HUES48 (cell line): ENCODE results near the gene PCSK4.

ENCODE experiments used
- H3K27ac ChIP-seq: one replicate; pipeline ENCODE4 v1.7.0; 2013; ENCODE audit warnings: low read depth, low read length, inconsistent platforms
- H3K27me3 ChIP-seq: 2 replicates; pipeline ENCODE4 v1.6.1; 2013; ENCODE audit warnings: mild to moderate bottlenecking, low read length; ENCODE audit not compliant: control insufficient read depth, insufficient read depth
- H3K36me3 ChIP-seq: 2 replicates; pipeline ENCODE4 v1.6.1; 2013; ENCODE audit warnings: low read length; ENCODE audit not compliant: control insufficient read depth, insufficient read depth
- H3K4me1 ChIP-seq: 2 replicates; pipeline ENCODE4 v1.6.1; 2013; ENCODE audit warnings: mild to moderate bottlenecking, low read length; ENCODE audit not compliant: control insufficient read depth, insufficient read depth
- H3K4me3 ChIP-seq: 2 replicates; pipeline ENCODE4 v1.5.1; 2013; ENCODE audit warnings: mild to moderate bottlenecking, low read depth, low read length
- H3K9ac ChIP-seq: 2 replicates; pipeline ENCODE4 v1.6.1; 2013; ENCODE audit warnings: mild to moderate bottlenecking, low read depth, low read length, moderate library complexity
- H3K9me3 ChIP-seq: 2 replicates; pipeline ENCODE4 v1.6.1; 2013; ENCODE audit warnings: low read length; ENCODE audit not compliant: control insufficient read depth, insufficient read depth

The PCSK4 gene

DNA sequence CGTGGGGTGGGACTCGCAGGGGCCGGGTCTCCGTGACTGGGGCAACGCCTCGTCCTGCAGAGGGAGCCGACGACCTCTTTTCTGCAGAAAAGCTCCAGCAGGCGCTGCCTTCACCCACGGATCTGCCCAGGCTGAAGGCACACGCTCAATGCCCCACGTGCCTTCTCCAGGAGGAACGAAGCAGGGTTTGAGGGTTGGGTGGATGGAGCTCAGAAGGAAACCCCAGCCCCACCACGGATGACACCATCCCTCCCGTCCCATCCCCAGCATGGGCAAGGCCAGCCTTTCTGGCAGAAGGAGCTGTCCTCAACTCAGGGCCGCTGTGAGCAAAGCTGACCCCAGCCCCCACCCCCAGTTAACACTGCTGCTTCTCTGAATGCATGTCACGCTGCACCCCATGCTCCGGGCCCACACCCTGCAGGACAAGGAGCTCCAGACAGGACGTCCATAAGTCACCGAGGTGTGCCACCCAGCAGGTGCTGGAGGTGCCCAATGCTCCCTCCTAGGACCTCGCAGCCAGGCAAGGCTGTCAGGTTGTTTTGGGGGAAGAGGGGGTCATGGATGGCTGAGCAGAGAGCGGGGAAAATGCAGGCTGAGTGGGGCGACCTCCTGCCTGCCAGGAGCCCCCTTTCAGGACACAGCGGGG is 18.5 kb downstream of the PCSK4 start:
- Histone ChIP-seq H3K27ac (no peak overlapping the region), H3K4me1 (peaks cover 8% of the 10 kb centered on the region), H3K9me3 (no peaks in the 10 kb centered on the region), H3K4me3 (no peak overlapping the region; the same call in 1 of the 2 replicates), H3K27me3 (peaks cover 66% of the 10 kb centered on the region), H3K9ac (no peak overlapping the region), H3K36me3 (peaks cover 10% of the 10 kb centered on the region; the same call in 1 of the 2 replicates)

- peaks cover 72% of the 10 kb centered on the region for H3K27me3 ChIP-seq
These were observed 19.1 kb downstream of the PCSK4 start for GRCh38 chr19:1471010-1471514.

DNA sequence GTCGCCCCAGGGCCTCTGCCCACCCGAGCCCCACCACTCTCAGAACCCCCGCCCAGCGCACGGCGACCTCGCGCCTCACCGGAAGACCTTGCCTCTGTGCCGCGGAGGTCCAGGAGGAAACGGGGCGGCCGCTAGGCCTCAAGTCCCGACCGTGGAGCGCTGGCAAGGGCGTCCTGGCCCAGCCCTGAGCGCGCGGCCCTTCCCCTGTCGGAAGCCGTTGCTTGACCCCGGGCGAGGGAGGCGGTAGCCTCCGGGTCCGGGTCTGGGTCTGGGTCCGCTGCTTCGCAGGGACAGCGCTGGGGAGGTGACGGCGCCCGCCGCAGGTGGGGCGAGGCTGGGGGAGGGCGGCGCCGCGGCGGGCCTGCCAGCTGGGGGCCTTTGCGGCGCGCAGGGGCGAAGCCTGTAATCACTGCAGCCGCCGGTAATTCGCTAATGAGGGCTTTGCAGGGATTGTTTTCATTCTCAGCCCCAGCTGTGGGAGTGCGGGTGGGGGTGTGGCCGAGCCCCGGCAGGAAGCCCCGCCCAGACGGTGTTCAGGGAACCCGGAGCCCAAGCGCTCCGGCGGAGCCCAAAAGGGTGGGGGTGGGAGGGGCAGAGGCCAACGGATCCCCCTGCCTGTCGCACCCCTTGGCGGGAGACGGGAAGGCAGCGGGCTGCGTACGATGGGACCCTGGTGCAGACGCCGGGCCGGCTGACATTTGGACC is 19.7 kb downstream of the PCSK4 start:
- no peaks in the 10 kb centered on the region for H3K9me3 ChIP-seq
- H3K36me3 ChIP-seq: peaks cover 5% of the 10 kb centered on the region; the same call in 1 of the 2 replicates
- H3K27ac ChIP-seq: no peak overlapping the region
- H3K27me3 ChIP-seq: peaks cover 78% of the 10 kb centered on the region
- no peak overlapping the region for H3K9ac ChIP-seq
- H3K4me1 ChIP-seq: peaks cover 8% of the 10 kb centered on the region
- peak overlapping the region; percentile 44 for H3K4me3 ChIP-seq

More at GRCh38 chr19:1471010-1471514, 19.1 kb downstream of the PCSK4 start:
- peaks cover 8% of the 10 kb centered on the region for H3K4me1 ChIP-seq
- peaks cover 5% of the 10 kb centered on the region; the same call in 1 of the 2 replicates for H3K36me3 ChIP-seq
- H3K9ac ChIP-seq: no peak overlapping the region
- H3K4me3 ChIP-seq: peak overlapping the region; percentile 44
- H3K27ac ChIP-seq: no peak overlapping the region
- no peaks in the 10 kb centered on the region for H3K9me3 ChIP-seq

DNA sequence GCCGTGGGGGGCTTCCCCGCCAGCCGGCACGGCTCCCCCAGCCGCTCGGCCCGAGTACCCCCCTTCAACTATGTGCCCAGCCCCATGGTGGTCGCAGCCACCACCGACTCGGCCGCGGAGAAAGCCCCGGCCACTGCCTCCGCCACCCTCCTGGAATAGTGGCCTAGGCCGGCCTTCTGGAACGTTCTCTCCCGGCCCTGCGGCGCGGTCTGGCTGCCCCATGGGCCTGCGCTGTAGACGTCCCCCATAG is 20.2 kb downstream of the PCSK4 start:
- Histone ChIP-seq H3K4me1 (peaks cover 8% of the 10 kb centered on the region), H3K36me3 (peaks cover 5% of the 10 kb centered on the region; the same call in 1 of the 2 replicates), H3K27me3 (peaks cover 83% of the 10 kb centered on the region), H3K4me3 (peak overlapping the region; percentile 44; the same call in 1 of the 2 replicates), H3K27ac (no peak overlapping the region), H3K9ac (no peak overlapping the region), H3K9me3 (no peaks in the 10 kb centered on the region)

DNA sequence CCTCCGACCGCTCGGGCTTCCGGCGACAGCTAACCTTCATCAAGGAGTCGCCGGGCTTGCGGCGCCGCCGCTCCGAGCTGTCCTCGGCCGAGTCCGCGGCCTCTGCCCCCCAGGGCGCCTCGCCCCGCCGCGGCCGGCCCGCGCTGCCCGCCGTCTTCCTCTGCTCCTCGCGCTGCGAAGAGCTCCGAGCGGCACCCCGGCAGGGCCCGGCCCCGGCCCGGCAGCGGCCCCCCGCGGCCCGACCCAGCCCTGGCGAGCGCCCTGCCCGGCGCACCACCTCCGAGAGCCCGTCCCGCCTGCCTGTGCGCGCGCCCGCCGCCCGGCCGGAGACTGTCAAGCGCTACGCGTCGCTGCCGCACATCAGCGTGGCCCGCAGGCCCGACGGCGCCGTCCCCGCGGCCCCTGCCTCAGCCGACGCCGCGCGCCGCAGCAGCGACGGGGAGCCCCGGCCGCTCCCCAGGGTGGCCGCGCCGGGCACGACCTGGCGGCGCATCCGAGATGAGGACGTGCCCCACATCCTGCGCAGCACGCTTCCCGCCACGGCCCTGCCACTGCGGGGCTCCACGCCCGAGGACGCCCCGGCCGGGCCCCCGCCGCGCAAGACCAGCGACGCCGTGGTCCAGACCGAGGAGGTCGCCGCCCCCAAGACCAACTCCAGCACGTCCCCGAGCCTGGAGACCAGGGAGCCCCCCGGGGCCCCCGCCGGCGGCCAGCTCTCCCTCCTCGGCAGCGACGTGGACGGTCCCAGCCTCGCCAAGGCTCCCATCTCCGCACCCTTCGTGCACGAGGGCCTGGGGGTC is 20.7 kb downstream of the PCSK4 start:
- Histone ChIP-seq H3K27me3 (peaks cover 88% of the 10 kb centered on the region), H3K4me1 (peaks cover 8% of the 10 kb centered on the region), H3K36me3 (peaks cover under 1% of the 10 kb centered on the region; the same call in 1 of the 2 replicates), H3K27ac (no peak overlapping the region), H3K4me3 (peak overlapping the region; percentile 26; the same call in 1 of the 2 replicates), H3K9ac (no peak overlapping the region), H3K9me3 (no peaks in the 10 kb centered on the region)

DNA sequence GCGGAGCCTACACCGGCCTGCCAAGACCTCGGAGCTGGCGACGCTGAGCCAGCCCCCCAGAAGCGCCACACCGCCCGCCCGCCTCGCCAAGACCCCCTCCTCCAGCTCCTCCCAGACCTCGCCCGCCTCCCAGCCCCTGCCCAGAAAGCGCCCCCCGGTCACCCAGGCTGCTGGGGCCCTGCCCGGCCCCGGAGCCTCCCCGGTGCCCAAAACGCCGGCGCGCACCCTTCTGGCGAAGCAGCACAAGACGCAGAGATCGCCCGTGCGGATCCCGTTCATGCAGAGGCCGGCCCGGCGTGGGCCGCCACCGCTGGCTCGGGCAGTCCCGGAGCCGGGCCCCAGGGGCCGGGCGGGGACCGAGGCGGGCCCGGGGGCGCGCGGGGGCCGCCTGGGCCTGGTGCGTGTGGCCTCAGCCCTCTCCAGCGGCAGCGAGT is 21.3 kb downstream of the PCSK4 start:
- Histone ChIP-seq H3K27me3 (peaks cover 91% of the 10 kb centered on the region), H3K4me3 (peak overlapping the region; percentile 26; the same call in 1 of the 2 replicates), H3K9me3 (no peaks in the 10 kb centered on the region), H3K4me1 (peaks cover 8% of the 10 kb centered on the region), H3K9ac (no peak overlapping the region), H3K27ac (no peak overlapping the region), H3K36me3 (no peaks in the 10 kb centered on the region)

DNA sequence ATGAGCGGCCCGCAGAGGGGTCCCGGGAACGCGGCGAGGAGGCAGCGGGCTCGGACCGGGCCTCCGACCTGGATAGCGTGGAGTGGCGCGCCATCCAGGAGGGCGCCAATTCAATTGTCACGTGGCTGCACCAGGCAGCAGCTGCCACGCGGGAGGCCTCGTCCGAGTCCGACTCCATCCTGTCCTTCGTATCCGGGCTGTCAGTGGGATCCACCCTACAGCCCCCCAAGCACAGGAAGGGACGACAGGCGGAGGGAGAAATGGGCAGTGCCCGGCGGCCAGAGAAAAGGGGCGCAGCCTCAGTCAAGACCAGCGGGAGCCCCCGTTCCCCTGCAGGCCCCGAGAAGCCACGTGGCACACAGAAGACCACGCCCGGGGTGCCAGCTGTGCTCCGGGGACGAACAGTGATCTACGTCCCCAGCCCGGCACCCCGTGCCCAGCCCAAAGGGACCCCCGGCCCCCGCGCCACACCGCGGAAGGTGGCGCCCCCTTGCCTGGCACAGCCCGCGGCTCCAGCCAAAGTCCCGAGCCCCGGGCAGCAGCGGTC is 21.8 kb downstream of the PCSK4 start:
- H3K4me1 ChIP-seq: peaks cover 8% of the 10 kb centered on the region
- no peak overlapping the region for H3K4me3 ChIP-seq
- no peak overlapping the region for H3K27ac ChIP-seq
- H3K27me3 ChIP-seq: peaks cover 91% of the 10 kb centered on the region
- H3K36me3 ChIP-seq: no peaks in the 10 kb centered on the region
- no peaks in the 10 kb centered on the region for H3K9me3 ChIP-seq
- H3K9ac ChIP-seq: no peak overlapping the region

- no peaks in the 10 kb centered on the region for H3K9me3 ChIP-seq
- H3K27me3 ChIP-seq: peaks cover 86% of the 10 kb centered on the region
- H3K4me1 ChIP-seq: peaks cover 8% of the 10 kb centered on the region
- H3K9ac ChIP-seq: no peak overlapping the region
- H3K4me3 ChIP-seq: peak overlapping the region; percentile 29; the same call in 1 of the 2 replicates
- no peaks in the 10 kb centered on the region for H3K36me3 ChIP-seq
- H3K27ac ChIP-seq: no peak overlapping the region
These were observed 22.5 kb downstream of the PCSK4 start for GRCh38 chr19:1467490-1468273.

DNA sequence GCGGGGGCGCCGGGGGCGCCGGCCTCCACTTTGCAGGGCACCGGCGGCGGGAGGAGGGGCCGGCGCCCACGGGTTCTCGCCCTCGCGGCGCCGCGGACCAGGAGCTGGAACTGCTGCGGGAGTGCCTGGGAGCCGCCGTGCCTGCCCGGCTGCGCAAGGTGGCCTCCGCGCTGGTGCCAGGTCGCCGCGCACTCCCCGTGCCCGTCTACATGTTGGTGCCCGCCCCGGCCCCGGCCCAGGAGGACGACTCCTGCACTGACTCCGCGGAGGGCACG is 23.0 kb downstream of the PCSK4 start:
- H3K27me3 ChIP-seq: peaks cover 80% of the 10 kb centered on the region
- no peak overlapping the region for H3K9ac ChIP-seq
- H3K9me3 ChIP-seq: no peaks in the 10 kb centered on the region
- no peaks in the 10 kb centered on the region for H3K36me3 ChIP-seq
- peaks cover 8% of the 10 kb centered on the region for H3K4me1 ChIP-seq
- peak overlapping the region; percentile 37; the same call in 1 of the 2 replicates for H3K4me3 ChIP-seq
- no peak overlapping the region for H3K27ac ChIP-seq

GRCh38 chr19:1466461-1467214 is 23.5 kb downstream of the PCSK4 start:
- H3K27ac ChIP-seq: no peak overlapping the region
- H3K4me3 ChIP-seq: peak overlapping the region; percentile 37; the same call in 1 of the 2 replicates
- no peak overlapping the region for H3K9ac ChIP-seq
- H3K27me3 ChIP-seq: peaks cover 75% of the 10 kb centered on the region
- H3K4me1 ChIP-seq: peaks cover 8% of the 10 kb centered on the region
- no peaks in the 10 kb centered on the region for H3K9me3 ChIP-seq
- H3K36me3 ChIP-seq: no peaks in the 10 kb centered on the region
